Prostate gland (tissue), 2 donors: ENCODE data around the gene GTPBP1. TPM values are rescaled to one million over a fixed set of nuclear protein-coding genes. Genes with fewer than 3 reads are reported as not detected.

Source experiments
- DNase-seq: peaks from one replicate; pipeline ENCODE4 v3.0.0-alpha.2; 2019; ENCODE audit warnings: low spot score
- H3K27ac ChIP-seq, 2 donors: fragments of 200-600 bp; sonication (generic); 2 replicates each; pipeline ENCODE4 v1.5.1; 2017 to 2019
- H3K27me3 ChIP-seq: fragments of 200-600 bp; sonication (generic); replicated peaks from 2 replicates; pipeline ENCODE4 v1.5.1; 2019; ENCODE audit not compliant: insufficient read depth
- H3K36me3 ChIP-seq, 2 donors: fragments of 200-600 bp; sonication (generic); 1 replicate in 1 of 2; 2 replicates in 1 of 2; pipeline versions ENCODE4 v1.5.1 to v1.8.1; 2017 to 2019
- H3K4me1 ChIP-seq: fragments of 200-600 bp; sonication (generic); replicated peaks from 2 replicates; pipeline ENCODE4 v1.5.1; 2019
- H3K4me3 ChIP-seq, 2 donors: fragments of 200-600 bp; sonication (generic); 2 replicates each; pipeline ENCODE4 v1.5.1; 2017 to 2019
- H3K9me3 ChIP-seq: fragments of 200-600 bp; sonication (generic); 2 replicates; pipeline ENCODE4 v1.5.1; 2017
- CTCF ChIP-seq, 4 experiments: fragments of 200-600 bp in 2 of 4; fragments of 450-650 bp in 2 of 4; sonication (generic) in 2 of 4; IDR thresholded peaks; 1 replicate in 3 of 4; 2 replicates in 1 of 4; pipeline ENCODE4 v1.5.1; 2016 to 2019; ENCODE audit warnings: antibody characterized with exemption in 4 of 4, mild to moderate bottlenecking in 2 of 4, moderate library complexity in 2 of 4
- POLR2A ChIP-seq: fragments of 450-650 bp; IDR thresholded peaks from one replicate; pipeline ENCODE4 v1.6.1; 2016; ENCODE audit warnings: antibody characterized with exemption, mild to moderate bottlenecking
- POLR2AphosphoS5 ChIP-seq: sonication (generic); formaldehyde crosslinking; IDR thresholded peaks from one replicate; pipeline ENCODE4 v1.6.1; 2017; ENCODE audit warnings: antibody characterized with exemption
- WGBS: methylation state at CpG from one replicate; pipeline ENCODE4 v1.1.5; 2018; 5-methylcytosine and 5-hydroxymethylcytosine counted together
- intact Hi-C: fragments of 100-400 bp; cut with DNase I; formaldehyde crosslinking; loops from one replicate; pipeline ENCODE4 v1.14.2; 2022
- total RNA-seq, 2 donors: library from RNA; depleted of rRNA; stranded (reverse); fragments of >200 nt; gene quantifications; one replicate each; pipeline ENCODE4 v1.1.0, GENCODE V29; 2016

Gene GTPBP1
- total RNA-seq, 2 donors from 2014 or later: 61.9 to 74.5 TPM

- Histone ChIP-seq H3K4me3 (peak within 1 kb of the TSS; percentile 82 to 88), H3K27me3 (no peaks in the 10 kb centered on the region), H3K9me3 (no peaks in the 10 kb centered on the region), H3K27ac (peak within 1 kb of the TSS; percentile 99 to 100), H3K36me3 (no peaks in the 10 kb centered on the region), H3K4me1 (peaks cover 7% of the 10 kb centered on the region)
- DNase-seq: peak; percentile 97
- intact Hi-C loops: loop anchor here (10.0 kb wide), 1 partner anchor 196 kb away; the partner anchor contains the start of gene DDX17
- TF ChIP-seq CTCF (IDR thresholded peaks at IDR 0.05) (peak in 2 of 4 experiments; percentile 34 to 53), POLR2A (peak; percentile 99), POLR2AphosphoS5 (peak; percentile 94)
- WGBS: under 1% methylated on average over 22 of the region's 94 CpGs
Measured at GRCh38 chr22:38700789-38701628, 4.7 kb upstream of the GTPBP1 start, which contains the start of gene JOSD1. Gene JOSD1 (minus strand): TSS chr22:38700943. CDS start chr22:38699987, 956 bp downstream.

- 14% methylated on average over 10 of the region's 10 CpGs for WGBS
- H3K4me3 ChIP-seq: peak overlapping the region; percentile 4 to 25
- H3K27me3 ChIP-seq: no peaks in the 10 kb centered on the region
- H3K36me3 ChIP-seq: no peaks in the 10 kb centered on the region
- DNase-seq: no peak
- no peaks in the 10 kb centered on the region for H3K9me3 ChIP-seq
- intact Hi-C loops: loop anchor here (2.0 to 10.0 kb wide), 2 partner anchors 50 to 200 kb away; partner anchors contain the start of genes DDX17 and SUN2
- TF ChIP-seq POLR2AphosphoS5: no peak
- TF ChIP-seq POLR2A: no peak
- no peak for TF ChIP-seq CTCF (IDR thresholded peaks at IDR 0.05)
- peak overlapping the region; percentile 87 to 91 for H3K27ac ChIP-seq
- peaks cover 11% of the 10 kb centered on the region for H3K4me1 ChIP-seq
Measured at GRCh38 chr22:38704654-38705234, 1.0 kb upstream of the GTPBP1 start.

- under 1% methylated on average over 69 of the region's 80 CpGs for WGBS
- TF ChIP-seq POLR2AphosphoS5: no peak
- no peak for TF ChIP-seq POLR2A
- TF ChIP-seq CTCF (IDR thresholded peaks at IDR 0.05): no peak
- intact Hi-C loops: loop anchor here (10.0 kb wide), 1 partner anchor 202 kb away; the partner anchor contains the start of gene DDX17
Measured at GRCh38 chr22:38706101-38706900, 557 bp downstream of the GTPBP1 start.

GRCh38 chr22:38706901-38707195 is 1.1 kb downstream of the GTPBP1 start:
- H3K36me3 ChIP-seq: no peaks in the 10 kb centered on the region
- H3K4me3 ChIP-seq: peak overlapping the region; percentile 97 to 99
- H3K27ac ChIP-seq: peak overlapping the region; percentile 98 to 99
- intact Hi-C loops: loop anchor here (10.0 kb wide), 1 partner anchor 202 kb away; the partner anchor contains the start of gene DDX17
- 2% methylated on average over 4 of the region's 4 CpGs for WGBS
- H3K27me3 ChIP-seq: no peaks in the 10 kb centered on the region
- no peak for TF ChIP-seq POLR2A
- no peak for TF ChIP-seq CTCF (IDR thresholded peaks at IDR 0.05)
- no peak for TF ChIP-seq POLR2AphosphoS5
- DNase-seq: peak; percentile 24
- peaks cover 11% of the 10 kb centered on the region for H3K4me1 ChIP-seq
- no peaks in the 10 kb centered on the region for H3K9me3 ChIP-seq

More at GRCh38 chr22:38706101-38706900, 557 bp downstream of the GTPBP1 start:
- Histone ChIP-seq H3K36me3 (no peaks in the 10 kb centered on the region), H3K9me3 (no peaks in the 10 kb centered on the region), H3K27me3 (no peaks in the 10 kb centered on the region), H3K27ac (peak overlapping the region; percentile 98 to 99), H3K4me1 (peaks cover 11% of the 10 kb centered on the region), H3K4me3 (peak overlapping the region; percentile 97 to 99)
- peak; percentile 21 for DNase-seq
